SU-DHL-6 (cell line): ENCODE measurements around the gene RHOBTB3.

Experiments used
- EZH2phosphoT487 ChIP-seq: fragments of 200-600 bp; sonication (generic), shearing (Covaris generic); conservative IDR thresholded peaks from 2 replicates; pipeline ENCODE4 v1.6.1; 2018; ENCODE audit warnings: mild to moderate bottlenecking, antibody characterized with exemption, low read length, moderate library complexity, mixed read lengths
- TF ChIP-seq, protein P1 (sequence below): fragments of 200-600 bp; sonication (generic); IDR thresholded peaks from one replicate; pipeline ENCODE4 v1.5.1; 2017; ENCODE audit warnings: antibody characterized with exemption, mild to moderate bottlenecking, low read length, moderate library complexity; ENCODE audit not compliant: insufficient read depth, poor library complexity, severe bottlenecking

DNA sequence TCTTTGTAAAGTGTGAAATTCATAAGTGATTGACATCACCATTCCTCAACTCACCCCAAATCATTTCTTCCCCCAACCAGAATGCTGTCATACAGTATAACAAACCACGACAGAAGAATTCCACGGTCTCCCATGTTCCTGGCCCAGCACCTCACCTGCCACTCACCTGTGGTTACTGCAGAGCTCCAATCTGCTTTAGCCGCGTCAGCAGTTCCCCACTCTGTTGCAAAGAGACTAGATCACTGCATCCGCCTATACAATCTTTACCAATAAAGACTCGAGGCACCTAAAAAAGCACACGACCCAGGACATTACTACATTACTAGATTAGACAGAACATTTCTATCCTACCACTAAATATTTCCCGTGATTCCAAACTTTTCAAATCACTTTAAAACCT lies 85.2 kb downstream of the RHOBTB3 start:
- TF ChIP-seq, protein P1, sequence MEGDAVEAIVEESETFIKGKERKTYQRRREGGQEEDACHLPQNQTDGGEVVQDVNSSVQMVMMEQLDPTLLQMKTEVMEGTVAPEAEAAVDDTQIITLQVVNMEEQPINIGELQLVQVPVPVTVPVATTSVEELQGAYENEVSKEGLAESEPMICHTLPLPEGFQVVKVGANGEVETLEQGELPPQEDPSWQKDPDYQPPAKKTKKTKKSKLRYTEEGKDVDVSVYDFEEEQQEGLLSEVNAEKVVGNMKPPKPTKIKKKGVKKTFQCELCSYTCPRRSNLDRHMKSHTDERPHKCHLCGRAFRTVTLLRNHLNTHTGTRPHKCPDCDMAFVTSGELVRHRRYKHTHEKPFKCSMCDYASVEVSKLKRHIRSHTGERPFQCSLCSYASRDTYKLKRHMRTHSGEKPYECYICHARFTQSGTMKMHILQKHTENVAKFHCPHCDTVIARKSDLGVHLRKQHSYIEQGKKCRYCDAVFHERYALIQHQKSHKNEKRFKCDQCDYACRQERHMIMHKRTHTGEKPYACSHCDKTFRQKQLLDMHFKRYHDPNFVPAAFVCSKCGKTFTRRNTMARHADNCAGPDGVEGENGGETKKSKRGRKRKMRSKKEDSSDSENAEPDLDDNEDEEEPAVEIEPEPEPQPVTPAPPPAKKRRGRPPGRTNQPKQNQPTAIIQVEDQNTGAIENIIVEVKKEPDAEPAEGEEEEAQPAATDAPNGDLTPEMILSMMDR: no peak
- TF ChIP-seq EZH2phosphoT487: no peak
